Osteocyte (in vitro differentiated cells): ENCODE measurements around the gene HDAC6. TPM values are rescaled to one million over a fixed set of nuclear protein-coding genes. Genes with fewer than 3 reads are reported as not detected.

ENCODE experiments used
- DNase-seq: peaks from one replicate; pipeline ENCODE4 v3.0.0; 2021; ENCODE audit warnings: mixed read lengths; ENCODE audit not compliant: unreplicated experiment; ENCODE audit errors: extremely low spot score
- H3K27ac Mint-ChIP-seq: one replicate; pipeline ENCODE4 v1.8.0; 2021; ENCODE audit warnings: mild to moderate bottlenecking, mixed read lengths; ENCODE audit not compliant: unreplicated experiment
- H3K27me3 Mint-ChIP-seq: one replicate; pipeline ENCODE4 v1.8.0; 2021; ENCODE audit warnings: mixed read lengths; ENCODE audit not compliant: unreplicated experiment
- H3K36me3 Mint-ChIP-seq: one replicate; pipeline ENCODE4 v1.8.0; 2021; ENCODE audit warnings: mixed read lengths; ENCODE audit not compliant: unreplicated experiment
- H3K4me1 Mint-ChIP-seq: one replicate; pipeline ENCODE4 v1.8.0; 2021; ENCODE audit warnings: mixed read lengths; ENCODE audit not compliant: unreplicated experiment
- H3K4me3 Mint-ChIP-seq: one replicate; pipeline ENCODE4 v1.8.0; 2021; ENCODE audit warnings: mild to moderate bottlenecking, moderate library complexity, mixed read lengths; ENCODE audit not compliant: unreplicated experiment
- H3K9me3 Mint-ChIP-seq: one replicate; pipeline ENCODE4 v1.8.0; 2021; ENCODE audit warnings: mixed read lengths; ENCODE audit not compliant: unreplicated experiment
- CTCF ChIP-seq: fragments of 200-600 bp; sonication (generic); IDR thresholded peaks from 2 replicates; pipeline ENCODE4 v1.5.0; 2021; ENCODE audit warnings: antibody characterized with exemption, mild to moderate bottlenecking, moderate library complexity
- total RNA-seq: library from RNA; stranded (reverse); gene quantifications from 2 replicates; pipeline ENCODE4 v1.2.1, GENCODE V29; 2021

Gene HDAC6
- total RNA-seq, 1 donor from 2014 or later: 124 TPM

GRCh38 chrX:48785186-48785539 lies 16.7 kb upstream of the HDAC6 start:
- H3K27me3 Mint-ChIP-seq: peaks cover 14% of the 10 kb centered on the region
- no peaks in the 10 kb centered on the region for H3K36me3 Mint-ChIP-seq
- no peaks in the 10 kb centered on the region for H3K9me3 Mint-ChIP-seq
- DNase-seq: no peak
- no peak overlapping the region for H3K4me3 Mint-ChIP-seq
- no peak overlapping the region for H3K27ac Mint-ChIP-seq
- no peaks in the 10 kb centered on the region for H3K4me1 Mint-ChIP-seq
- no peak for TF ChIP-seq CTCF

GRCh38 chrX:48785540-48786214 lies 16.2 kb upstream of the HDAC6 start:
- Mint-ChIP-seq H3K4me1 (no peaks in the 10 kb centered on the region), H3K27me3 (peaks cover 13% of the 10 kb centered on the region), H3K27ac (no peak overlapping the region), H3K36me3 (no peaks in the 10 kb centered on the region), H3K9me3 (no peaks in the 10 kb centered on the region), H3K4me3 (no peak overlapping the region)
- TF ChIP-seq CTCF: no peak
- DNase-seq: no peak

- TF ChIP-seq CTCF: no peak
- Mint-ChIP-seq H3K4me1 (no peaks in the 10 kb centered on the region), H3K9me3 (no peaks in the 10 kb centered on the region), H3K36me3 (no peaks in the 10 kb centered on the region), H3K27me3 (peaks cover 13% of the 10 kb centered on the region), H3K27ac (no peak within 1 kb of the TSS), H3K4me3 (no peak within 1 kb of the TSS)
- no peak for DNase-seq
Observed at GRCh38 chrX:48786341-48786800, 15.5 kb upstream of the HDAC6 start, which contains the start of gene GATA1. TSS of gene GATA1 (plus strand) at chrX:48786590. CDS start at chrX:48791110, 4,520 bp downstream.

GRCh38 chrX:48786825-48787504 lies 14.9 kb upstream of the HDAC6 start:
- no peaks in the 10 kb centered on the region for H3K9me3 Mint-ChIP-seq
- no peak overlapping the region for H3K4me3 Mint-ChIP-seq
- H3K4me1 Mint-ChIP-seq: no peaks in the 10 kb centered on the region
- no peak overlapping the region for H3K27ac Mint-ChIP-seq
- no peaks in the 10 kb centered on the region for H3K36me3 Mint-ChIP-seq
- H3K27me3 Mint-ChIP-seq: peaks cover 13% of the 10 kb centered on the region
- DNase-seq: no peak
- no peak for TF ChIP-seq CTCF
